CMK (cell line): ENCODE results near the gene AMER3.

Source experiments
- DNase-seq: peaks from one replicate; pipeline ENCODE4 v3.0.0-alpha.2; 2010; ENCODE audit warnings: low read depth

The AMER3 gene

GRCh38 chr2:130786076-130786475 is 30.7 kb downstream of the AMER3 start:
- DNase-seq, result no peak

DNA sequence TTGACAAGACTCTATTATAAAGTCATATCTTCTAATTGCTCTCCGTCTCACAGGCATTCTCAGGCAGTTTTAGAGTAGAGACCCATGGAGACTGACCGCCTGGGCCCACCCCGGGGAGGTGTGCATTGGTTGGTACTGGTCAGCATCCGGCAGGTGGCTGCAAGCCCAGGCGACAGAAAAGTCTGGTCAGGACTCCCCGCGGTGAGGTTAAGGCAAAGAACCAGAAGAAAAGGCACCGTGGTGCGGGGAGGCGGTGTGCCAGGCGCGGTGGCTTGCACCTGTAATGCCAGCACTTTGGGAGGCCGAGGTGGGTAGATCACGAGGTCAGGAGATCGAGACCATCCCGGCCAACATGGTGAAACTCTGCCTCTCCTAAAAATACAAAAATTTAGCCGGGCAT is 32.5 kb downstream of the AMER3 start:
- no peak for DNase-seq

DNA sequence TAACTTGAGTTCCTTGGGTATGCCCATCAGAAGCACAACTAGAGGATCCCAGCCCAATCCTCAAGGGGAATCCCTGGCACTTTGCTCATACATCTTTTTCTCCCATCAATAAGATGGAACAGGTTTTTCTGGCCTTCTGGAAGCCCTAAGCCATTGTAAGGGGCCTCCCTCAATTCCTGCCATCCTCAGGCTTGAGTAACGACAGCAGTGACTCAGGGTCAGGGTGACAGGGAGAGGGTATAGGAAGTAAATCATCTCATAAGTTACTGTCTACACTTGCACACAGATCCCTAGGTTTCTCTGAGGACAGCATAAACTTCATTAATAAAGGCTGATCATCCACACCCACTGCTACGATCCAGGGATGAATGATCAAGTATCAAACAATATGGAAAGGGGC is 35.0 kb downstream of the AMER3 start:
- no peak for DNase-seq

DNA sequence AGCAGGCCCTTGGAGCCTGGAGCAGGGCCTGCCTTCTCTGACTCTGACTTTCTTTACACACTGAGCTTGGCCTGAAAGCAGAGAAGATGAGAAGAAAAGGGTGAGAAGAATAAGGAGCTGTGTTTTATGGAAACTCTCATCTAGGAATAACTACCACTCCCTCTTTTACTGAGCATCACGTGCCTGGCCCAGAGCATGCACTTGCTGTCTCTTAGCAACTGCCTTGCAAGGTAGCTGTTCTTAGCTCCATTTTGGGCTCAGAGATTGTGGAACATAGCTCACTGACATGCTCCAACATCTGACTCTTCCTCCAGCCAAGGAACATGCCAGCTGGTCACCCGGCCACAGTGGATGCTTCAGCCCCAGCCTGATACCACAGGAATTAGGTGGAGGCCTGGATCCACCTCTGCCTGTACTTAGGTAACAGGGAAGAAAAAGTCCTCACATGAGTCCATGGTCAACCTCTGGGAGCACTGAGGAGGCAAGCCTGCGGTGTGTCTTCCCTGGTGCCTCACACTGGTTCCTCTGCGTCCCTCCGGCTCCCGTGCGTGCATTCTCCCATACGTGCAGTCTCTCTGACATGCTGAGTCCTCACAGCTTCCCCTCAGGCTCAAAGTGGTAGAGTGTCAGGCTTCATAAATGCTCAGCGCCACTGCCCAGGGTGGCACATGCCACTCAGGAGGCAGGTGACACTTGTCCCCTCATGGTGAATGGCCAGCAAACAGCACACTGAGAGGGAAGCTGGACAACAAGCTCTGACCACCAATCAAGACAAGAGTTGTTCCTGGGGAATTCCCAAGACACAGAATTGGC is 35.7 kb downstream of the AMER3 start:
- no peak for DNase-seq

DNA sequence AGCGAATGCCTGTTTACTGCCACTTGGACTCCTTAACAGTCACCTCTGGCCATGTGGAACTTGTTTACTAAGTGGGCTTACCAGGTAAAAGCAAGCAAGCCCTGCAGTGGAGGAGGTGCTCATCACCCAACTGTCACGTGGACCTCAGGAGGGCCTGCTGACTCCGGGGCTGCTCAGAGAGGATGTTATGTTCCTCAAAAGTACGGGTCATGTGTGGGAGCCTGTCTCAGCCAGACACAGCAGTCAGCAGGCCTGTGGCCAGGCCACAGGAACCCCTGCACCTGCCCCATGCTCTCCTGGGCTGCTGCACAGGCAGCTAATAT is 36.2 kb downstream of the AMER3 start:
- DNase-seq, result no peak

DNA sequence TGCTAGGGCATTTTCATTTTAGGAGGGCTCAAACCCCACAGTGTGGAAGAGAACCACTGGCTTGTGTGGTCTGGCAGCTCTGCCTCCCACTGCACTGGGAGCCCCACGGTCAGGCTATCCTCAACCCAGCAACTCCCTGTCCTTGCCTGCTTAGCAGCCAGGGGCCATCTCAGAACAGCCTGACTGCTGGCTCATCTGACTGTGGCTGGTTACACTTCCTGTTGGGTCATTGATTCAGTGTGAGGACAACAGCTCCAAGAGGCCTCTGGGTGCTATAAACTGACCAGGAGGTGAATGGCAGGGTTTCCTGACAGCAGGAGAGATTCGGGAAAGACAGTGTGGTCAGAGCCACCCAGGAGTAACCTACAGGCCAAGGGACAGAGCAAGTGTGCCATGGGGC is 40.1 kb downstream of the AMER3 start:
- DNase-seq, result no peak

DNA sequence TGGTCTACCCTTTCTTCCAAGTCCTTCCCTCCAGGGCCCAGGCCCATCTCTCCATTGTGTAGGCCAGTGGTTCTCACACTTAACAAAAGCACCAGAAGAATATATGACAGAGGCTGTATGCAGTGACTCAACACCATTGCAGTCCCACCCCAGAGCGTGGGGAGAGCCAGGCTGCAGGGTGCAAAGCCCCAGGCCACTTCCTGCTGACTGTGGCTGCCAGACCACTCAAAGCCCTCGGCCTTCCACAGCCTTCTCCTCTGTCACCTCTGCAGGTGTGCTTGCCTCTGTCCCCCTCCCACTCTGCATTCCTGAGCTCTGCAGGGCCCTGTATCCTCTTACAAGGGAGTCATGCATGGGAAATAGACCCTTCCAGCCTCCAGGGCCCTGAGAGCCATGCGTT is 41.0 kb downstream of the AMER3 start:
- no peak for DNase-seq

GRCh38 chr2:130797493-130798435 is 42.4 kb downstream of the AMER3 start:
- DNase-seq, result peak; percentile 54

GRCh38 chr2:130798472-130799218 is 43.3 kb downstream of the AMER3 start:
- DNase-seq, result no peak

GRCh38 chr2:130799295-130799694 is 44.0 kb downstream of the AMER3 start:
- DNase-seq, result no peak

DNA sequence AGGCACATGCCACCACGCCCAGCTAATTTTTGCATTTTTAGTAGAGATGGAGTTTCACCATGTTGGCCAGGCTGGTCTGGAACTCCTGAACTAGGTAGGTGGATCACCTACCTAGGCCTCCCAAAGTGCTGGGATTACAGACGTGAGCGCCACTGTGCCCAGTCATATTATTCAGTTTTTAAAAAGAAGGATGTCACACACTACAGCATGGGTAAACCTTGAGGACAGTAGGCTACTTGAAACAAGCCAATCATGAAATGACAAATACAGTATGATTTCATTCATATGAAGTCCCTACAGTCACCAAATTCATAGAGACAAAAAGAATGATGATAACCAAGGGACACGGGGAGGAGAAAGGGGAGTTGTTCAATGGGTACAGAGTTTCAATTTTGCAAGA is 50.3 kb downstream of the AMER3 start:
- no peak for DNase-seq

- no peak for DNase-seq
Observed at GRCh38 chr2:130806370-130806769, 51.0 kb downstream of the AMER3 start.

GRCh38 chr2:130807659-130808385 is 52.5 kb downstream of the AMER3 start:
- DNase-seq, result no peak

- DNase-seq, result no peak
Observed at GRCh38 chr2:130808482-130809268, 53.3 kb downstream of the AMER3 start.

DNA sequence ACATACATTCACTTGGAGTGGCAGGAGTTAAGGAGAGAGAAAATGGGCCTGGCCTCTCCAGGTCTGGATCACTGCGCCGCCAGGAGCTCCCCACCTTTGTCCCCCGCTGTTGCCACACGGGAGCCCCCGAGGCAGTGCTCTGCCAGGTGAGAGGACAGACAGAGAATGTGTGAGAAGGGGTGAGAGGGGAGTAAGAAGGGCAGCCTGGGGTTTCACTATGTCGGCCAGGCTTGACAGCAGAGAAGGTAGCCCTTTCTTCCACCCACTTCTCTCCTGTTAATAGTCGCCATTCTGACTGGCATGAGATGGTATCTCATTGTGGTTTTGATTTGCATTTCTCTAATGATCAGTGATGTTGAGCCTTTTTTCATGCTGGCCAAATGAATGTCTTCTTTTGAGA is 55.1 kb downstream of the AMER3 start:
- DNase-seq, result no peak

DNA sequence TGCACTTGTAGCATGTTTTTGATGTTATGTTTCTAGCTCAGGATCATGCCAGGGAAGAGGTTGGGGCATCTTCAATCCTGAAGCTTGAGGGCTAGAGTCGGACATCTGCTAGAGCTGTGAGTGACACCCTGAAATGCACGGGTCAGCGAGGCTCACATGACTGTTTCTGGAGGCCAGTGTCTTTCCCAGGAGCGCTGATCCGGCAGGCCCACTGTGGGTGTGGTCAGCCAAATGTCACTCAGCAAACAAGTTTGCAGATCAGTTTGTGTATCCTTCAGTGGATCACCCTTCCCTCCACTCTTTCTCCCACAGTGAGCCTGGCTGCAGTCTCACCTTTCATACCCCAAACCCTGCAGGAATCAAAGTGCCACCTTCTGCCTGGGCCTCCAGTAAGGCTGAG is 58.4 kb downstream of the AMER3 start:
- no peak for DNase-seq

DNA sequence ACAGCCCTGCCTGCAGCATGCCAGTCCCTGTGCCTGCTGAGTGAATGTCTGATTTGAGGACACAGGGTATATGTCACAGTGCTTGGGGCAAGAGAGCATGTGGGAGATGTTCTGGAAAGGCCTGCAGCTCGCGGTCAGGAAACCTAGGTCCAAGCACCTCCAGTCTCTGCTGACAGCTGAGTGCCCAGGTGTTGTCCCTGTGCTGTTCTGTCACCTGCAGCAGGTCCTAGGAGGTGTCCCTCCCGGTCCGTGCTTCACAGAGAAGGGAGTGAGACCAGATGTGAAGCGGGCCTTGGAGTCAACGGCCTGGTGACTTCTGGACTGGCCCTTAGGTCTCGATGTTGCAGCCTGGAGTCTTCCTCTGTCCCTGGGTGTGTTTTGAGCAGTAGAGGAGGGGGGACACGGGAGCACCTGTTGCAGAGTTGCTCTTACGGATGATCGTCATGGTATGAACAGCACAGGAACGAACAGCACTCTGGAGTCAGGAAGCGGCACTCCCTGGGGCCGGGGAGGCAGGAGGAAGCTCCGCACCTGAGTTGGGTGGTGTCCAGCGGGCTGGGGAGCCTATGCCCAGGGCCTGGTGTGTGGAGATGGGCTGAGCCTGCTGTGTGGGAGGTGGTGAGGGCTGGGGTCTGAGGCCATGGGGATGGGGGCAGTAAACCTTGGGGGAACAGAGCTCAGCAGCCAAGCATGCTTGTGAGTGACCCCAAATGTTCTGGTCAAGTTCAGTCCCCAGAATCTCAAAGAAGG is 59.8 kb downstream of the AMER3 start:
- DNase-seq, result no peak
